Measurements from ENCODE around the gene REX1BD.
A peak's percentile ranks its signal among the peaks of the same experiment; 100 is the strongest.

The REX1BD gene

GRCh38 chr19:18603255-18603957 lies 14.8 kb downstream of the REX1BD start:
- peak; percentile 70 for DNase-seq (ENCODE audit: low spot score)

DNA sequence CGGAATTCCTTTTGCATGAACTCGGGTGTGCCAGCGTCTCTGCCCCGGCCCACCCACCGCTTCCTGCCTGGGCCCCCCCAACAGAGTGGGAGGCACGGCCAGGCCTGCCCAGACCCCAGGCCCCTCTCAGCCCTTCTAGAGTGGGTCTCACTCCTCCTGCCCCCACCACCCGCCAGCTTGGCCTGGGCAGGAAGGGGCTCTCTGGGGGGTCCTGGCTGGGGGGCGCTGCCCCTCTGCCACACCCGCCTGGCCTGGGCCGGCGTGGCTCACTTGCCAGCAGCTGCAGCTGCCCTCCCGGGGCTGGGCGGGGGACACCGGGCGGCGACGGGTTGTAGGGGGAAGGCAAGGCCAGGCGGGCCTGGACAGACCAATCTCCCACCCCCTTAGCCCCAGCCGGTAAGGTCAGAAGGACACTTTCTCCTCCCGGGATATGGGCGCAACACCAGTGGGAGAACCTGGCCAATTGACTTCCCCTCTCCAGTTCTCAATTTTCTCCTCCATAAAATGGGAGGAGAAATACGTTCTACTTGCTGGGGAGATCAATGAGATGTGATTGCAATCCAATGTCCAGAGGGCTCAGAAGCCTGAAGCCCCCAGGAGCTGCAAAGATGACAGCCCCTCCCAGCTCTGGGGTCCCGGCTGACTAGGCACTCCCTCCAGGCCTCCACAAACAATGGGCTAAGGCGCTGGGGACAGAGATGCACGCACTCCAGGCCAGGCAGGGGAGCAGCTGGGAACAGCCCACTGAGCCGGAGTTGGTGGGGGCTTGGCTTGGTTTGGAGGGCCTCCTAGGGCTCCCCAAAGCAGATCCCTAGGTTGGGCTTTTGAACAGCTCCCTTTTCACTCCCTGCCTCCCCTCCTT lies 15.6 kb downstream of the REX1BD start:
- DNase-seq (ENCODE audit: low spot score): no peak

DNA sequence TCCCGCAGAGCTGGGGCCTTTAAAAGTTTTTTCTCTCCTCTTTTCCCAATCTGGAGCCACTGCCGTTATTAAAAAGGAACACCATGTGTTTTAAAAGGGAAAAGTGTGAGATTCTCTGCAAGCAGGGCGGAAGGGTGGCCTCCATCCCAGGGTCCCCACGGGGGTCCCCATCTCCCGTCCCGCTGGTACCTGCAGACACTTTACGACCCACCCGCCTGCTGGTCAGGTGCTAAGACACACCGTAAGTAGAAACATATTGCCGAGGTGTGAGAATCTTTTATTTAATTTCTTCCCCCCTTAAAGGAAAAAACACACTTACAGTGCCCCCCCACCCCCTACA lies 16.2 kb downstream of the REX1BD start:
- DNase-seq (ENCODE audit: low spot score): no peak

- no peak for DNase-seq (ENCODE audit: low spot score)
These were observed 16.6 kb downstream of the REX1BD start for GRCh38 chr19:18605196-18605545.

- no peak for DNase-seq (ENCODE audit: low spot score)
These were observed 17.1 kb downstream of the REX1BD start for GRCh38 chr19:18605546-18606280.

DNA sequence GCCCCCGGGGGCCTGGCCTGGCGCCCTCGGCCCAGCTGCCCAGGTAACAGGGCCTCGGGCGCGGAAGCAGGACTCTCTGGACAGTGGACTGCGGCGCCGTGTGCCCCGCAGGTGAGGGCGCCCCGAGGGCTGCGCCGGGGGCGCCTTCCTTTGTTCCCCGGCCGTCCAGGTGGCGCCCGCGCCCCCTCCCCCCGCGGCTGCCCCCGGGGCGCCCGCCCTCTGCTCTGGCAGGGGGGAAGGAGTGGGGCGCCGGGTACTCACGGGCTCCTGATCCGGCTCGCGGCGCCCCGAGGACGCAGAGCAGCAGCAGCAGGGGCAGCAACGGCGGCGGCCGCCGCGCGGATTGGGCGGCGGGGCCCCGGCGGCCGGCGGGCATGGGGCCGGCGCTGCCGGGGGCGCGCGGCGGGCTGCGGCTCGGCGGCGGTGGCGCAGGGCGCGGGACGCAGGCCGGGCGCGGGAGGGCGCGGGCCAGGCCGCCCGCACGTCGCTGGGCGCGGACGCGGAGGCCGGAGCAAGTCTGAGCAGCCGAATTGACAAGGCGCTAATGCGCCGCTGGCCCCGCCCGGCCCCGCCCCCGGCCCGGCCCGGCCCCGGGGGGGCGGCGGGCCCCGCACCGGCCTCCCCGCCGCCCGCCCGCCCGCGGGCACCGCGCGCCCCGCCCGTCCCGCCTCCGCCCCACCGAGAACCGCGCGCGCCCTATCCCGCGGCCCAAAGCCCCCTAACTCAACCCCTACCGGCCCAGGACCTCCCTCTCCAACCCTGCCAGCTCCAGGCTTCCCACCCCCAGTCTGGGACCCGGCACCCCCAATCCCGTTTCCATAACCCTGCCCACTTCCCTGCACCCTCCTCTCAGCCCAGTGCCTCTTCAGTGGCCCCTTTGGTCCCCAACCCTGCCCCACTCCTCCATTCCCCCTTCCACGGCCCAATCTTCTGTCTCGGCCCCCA lies 18.0 kb downstream of the REX1BD start, which contains the start of gene CRLF1:
Gene CRLF1, minus strand, starts transcription at position 519 of the 945 bp plus-strand sequence. Its CDS starts 143 bp downstream, at position 376.
- no peak for DNase-seq (ENCODE audit: low spot score)

DNA sequence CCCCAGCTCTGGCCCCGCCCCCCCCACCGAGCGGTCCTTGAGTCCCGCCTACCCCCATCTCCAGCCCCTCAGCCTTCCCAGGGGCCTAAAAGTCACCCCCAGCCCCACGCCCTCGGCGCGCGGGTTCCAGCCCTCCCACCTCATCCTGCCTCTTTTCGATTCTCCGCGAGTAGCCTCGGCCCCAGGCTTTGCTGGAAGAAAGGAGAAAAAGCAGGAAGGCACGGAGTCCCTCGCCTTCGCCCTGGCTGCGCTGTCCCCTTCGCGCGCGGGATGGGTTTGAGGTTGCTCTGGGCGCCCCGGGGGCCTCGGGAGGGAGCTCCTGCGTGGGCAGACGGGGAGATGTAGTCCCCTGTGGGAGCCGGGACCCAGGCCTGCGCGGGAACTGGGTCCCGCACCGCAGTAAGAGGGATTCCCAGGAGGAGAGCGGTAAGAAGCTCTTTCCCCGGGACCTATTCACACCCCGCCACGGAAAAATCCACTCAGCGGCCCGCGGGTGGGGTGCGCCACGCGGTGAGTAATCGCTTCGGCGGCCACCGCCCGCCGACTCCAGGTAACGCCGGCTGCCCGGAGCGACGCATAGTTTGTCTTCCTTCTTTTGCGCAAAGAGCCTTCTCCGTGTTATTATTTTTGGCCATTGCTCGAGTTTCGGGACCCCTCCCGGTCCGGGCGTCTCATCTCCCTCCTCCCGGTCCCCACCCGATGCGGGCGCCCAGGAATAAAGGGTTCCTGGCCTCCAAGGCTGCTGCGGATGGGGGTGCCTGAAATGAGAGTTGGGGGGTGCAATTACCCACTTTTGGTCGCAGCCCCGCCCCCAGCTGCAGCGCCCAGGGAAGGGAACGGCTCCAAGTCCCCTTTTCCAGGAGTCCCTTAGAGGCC lies 18.9 kb downstream of the REX1BD start:
- no peak for DNase-seq (ENCODE audit: low spot score)

- DNase-seq (ENCODE audit: low spot score): no peak
These were observed 19.7 kb downstream of the REX1BD start for GRCh38 chr19:18608102-18608804.

- no peak for DNase-seq (ENCODE audit: low spot score)
These were observed 20.5 kb downstream of the REX1BD start for GRCh38 chr19:18608805-18609716.

- DNase-seq (ENCODE audit: low spot score): no peak
These were observed 21.1 kb downstream of the REX1BD start for GRCh38 chr19:18609717-18610051.

DNA sequence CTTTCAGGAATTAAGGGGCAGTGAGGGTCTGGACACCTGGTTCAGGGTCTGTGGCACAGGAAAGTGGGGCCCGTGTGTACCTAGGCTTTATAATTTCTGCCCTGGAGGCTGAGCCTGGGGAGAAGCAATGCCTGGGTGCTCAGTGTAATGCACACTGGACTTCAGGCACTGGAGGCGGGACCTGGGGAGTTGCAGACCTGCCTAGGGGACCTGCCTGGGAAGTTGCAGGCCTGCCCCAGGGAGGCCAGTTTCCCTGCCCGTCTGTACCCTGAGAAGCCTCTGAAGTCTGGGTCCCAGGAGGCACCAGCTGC lies 21.6 kb downstream of the REX1BD start:
- no peak for DNase-seq (ENCODE audit: low spot score)

DNA sequence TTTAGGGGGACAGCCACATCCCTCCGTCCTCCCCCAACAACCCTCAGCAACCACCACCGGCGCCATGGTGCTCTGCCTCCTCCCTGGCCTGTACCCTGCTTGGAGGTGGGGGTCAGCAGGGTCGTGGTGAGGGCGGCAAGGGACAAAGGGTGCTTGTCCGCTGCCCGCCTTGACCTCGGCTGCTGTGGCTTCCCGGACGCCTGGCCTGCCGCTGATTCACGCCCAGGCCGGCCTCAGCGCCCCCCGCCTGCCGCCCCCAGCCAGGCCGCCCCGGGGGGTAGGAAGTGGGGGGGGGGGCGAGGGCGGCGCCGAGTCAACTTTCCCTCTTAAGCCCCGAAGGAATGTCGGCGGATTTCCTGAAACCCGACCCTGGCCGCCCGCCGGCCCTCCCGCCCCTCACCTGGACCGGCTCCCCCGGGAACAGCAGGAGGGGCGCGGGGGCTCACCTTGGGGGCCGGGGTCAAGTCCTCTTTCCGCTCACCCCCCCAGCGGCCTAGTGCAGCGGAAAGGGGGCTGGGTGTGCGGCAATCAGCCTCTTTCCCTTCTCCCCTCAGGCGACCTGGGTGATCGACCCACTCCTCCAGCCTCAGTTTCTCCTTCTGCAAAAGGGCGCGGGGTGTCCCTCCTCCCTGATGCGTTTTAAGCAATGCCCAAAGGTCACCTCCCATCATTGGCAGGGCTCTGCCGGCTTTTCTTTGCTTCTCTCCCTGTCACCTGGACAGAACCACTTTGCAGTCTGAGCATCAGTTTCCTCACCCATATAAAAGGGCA lies 22.1 kb downstream of the REX1BD start:
- DNase-seq (ENCODE audit: low spot score): no peak

GRCh38 chr19:18611327-18612050 lies 22.9 kb downstream of the REX1BD start:
- DNase-seq (ENCODE audit: low spot score): no peak

DNA sequence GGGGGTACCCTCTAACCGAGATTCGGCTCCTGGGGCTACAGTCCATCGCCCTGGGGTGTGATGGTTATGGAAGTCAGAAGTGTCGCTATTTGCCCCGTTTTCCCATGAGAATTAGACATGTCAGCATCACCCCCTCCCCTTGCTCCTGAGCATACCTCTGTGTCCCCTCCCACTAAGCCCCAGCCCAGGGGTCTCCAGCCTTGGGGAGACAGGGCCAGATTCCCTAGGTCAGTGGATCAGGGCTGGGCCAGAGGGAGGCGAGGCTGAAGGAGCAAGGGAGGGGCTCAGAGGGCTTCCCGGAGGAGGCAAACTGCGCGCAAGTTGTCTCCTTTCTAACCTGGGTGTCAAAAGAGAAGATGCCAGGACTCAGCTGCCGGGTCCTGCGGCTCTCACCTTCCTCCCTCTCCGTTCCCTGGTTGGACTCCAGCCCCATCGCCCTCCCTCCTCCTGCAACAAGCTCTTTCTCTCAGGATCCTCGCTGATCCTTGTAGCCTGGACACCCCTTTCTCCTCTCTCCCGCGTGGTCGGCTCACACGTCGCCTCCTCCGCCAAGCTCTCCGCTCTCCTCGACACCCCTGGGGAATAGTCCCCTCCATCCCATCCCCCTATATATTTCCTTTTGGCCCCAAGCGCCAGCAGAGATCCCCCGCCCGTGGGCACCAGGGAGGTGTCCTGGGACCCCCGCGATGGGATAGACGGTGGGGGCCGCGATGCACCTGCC lies 23.6 kb downstream of the REX1BD start:
- no peak for DNase-seq (ENCODE audit: low spot score)

- peak; percentile 59 for DNase-seq (ENCODE audit: low spot score)
These were observed 24.4 kb downstream of the REX1BD start, which contains the start of gene TMEM59L for GRCh38 chr19:18612772-18613588. TMEM59L (plus strand) TSS chr19:18612870; CDS start chr19:18612959, 89 bp downstream.

Data from AG20443 (cell line).